ENCODE measurements around the gene G3BP2. TPM values are rescaled to one million over a fixed set of nuclear protein-coding genes. Genes with fewer than 3 reads are reported as not detected.
A peak's percentile ranks its signal among the peaks of the same experiment; 100 is the strongest.

The G3BP2 gene
- total and polyA plus RNA-seq, 2 of the 13 experiments (the other 11 are each of a cell fraction or from before 2014, with no cell fraction given) = 51.7 to 179 TPM

- POLR2A ChIA-PET = no interaction called here
These were observed 29.6 kb downstream of the G3BP2 start for GRCh38 chr4:75643651-75644050.

More at GRCh38 chr4:75643651-75644050, 29.6 kb downstream of the G3BP2 start:
- H2AFZ ChIP-seq (ENCODE audit: low read length) = no peak overlapping the region
- peaks cover 11% of the 10 kb centered on the region; the same call in 1 of the 2 replicates for H3K4me1 ChIP-seq (ENCODE audit: insufficient read depth, low read length)
- H4K20me1 ChIP-seq (ENCODE audit: insufficient read depth, low read length) = no peaks in the 10 kb centered on the region
- TF ChIP-seq FUBP1 (CRISPR knock-in tag; IDR thresholded peaks at IDR 0.05; ENCODE audit: borderline replicate concordance) (no peak), ZMAT3 (CRISPR knock-in tag; conservative IDR thresholded peaks at IDR 0.05) (no peak), GLMP (CRISPR knock-in tag; IDR thresholded peaks at IDR 0.05; ENCODE audit: borderline replicate concordance) (no peak), ZNF101 (CRISPR knock-in tag; IDR thresholded peaks at IDR 0.05; ENCODE audit: borderline replicate concordance, low read depth) (no peak), MTA1 (CRISPR knock-in tag; IDR thresholded peaks at IDR 0.05; ENCODE audit: borderline replicate concordance) (no peak), CSRNP1 (CRISPR knock-in tag; IDR thresholded peaks at IDR 0.05) (no peak), RBM22 (optimal IDR thresholded peaks at IDR 0.05; ENCODE audit: low read length) (no peak), ZNF274 (CRISPR knock-in tag; IDR thresholded peaks at IDR 0.05) (no peak), ZNF558 (CRISPR knock-in tag; IDR thresholded peaks at IDR 0.05; ENCODE audit: borderline replicate concordance) (no peak), SMC3 (IDR thresholded peaks at IDR 0.05; ENCODE audit: low read length) (no peak), ZNF775 (CRISPR knock-in tag; IDR thresholded peaks at IDR 0.05; ENCODE audit: borderline replicate concordance) (no peak), ZBTB4 (CRISPR knock-in tag; IDR thresholded peaks at IDR 0.05; ENCODE audit: borderline replicate concordance) (no peak)
- H3K27ac ChIP-seq (ENCODE audit: extremely low read length, insufficient read depth, low read length) = no peak overlapping the region
- peaks cover 16 to 50% of the 10 kb centered on the region in 2 experiments for H3K36me3 ChIP-seq (replicated peaks in 1 of 2; ENCODE audit: control insufficient read depth in 1 of 2, insufficient read depth in 2 of 2, low read length in 2 of 2)
- BruUV-seq (replicated peaks) = TSS peak; percentile 36
- H3K27me3 ChIP-seq (ENCODE audit: control insufficient read depth in 1 of 2, insufficient read depth in 2 of 2, low read length in 2 of 2) = no peaks in the 10 kb centered on the region
- no peaks in the 10 kb centered on the region for H3K79me2 ChIP-seq (ENCODE audit: insufficient read depth, low read length)
- no peak overlapping the region for H3K9ac ChIP-seq (ENCODE audit: insufficient read depth, low read depth, low read length)
- H3K4me2 ChIP-seq (ENCODE audit: low read depth, low read length) = no peak overlapping the region
- intact Hi-C loops (cut with micrococcal nuclease; ENCODE audit: unreplicated experiment) (no loop called here), in situ Hi-C loops (cut with HindIII; ENCODE audit: extremely low pct_ligation_motif_present, low pct_unique_long_range_greater_than_20kb) (no loop called here)
- DNase-seq (ENCODE audit: low spot score) (no peak), FAIRE-seq (no peak), ATAC-seq (no peak)
- CTCF ChIA-PET (ENCODE audit: low intra/inter-chr PET ratio, low total read pairs) = no interaction called here
- WGBS (ENCODE audit: low lambda C conversion rate) = 99% methylated on average over 3 of the region's 3 CpGs
- no peak overlapping the region for H3K4me3 ChIP-seq (replicated peaks in 1 of 3; ENCODE audit: insufficient read depth in 1 of 3, low read depth in 2 of 3, low read length in 3 of 3)
- H3K9me3 ChIP-seq (ENCODE audit: low read length) = no peaks in the 10 kb centered on the region

Data from HepG2 (cell line).